ENCODE data around the gene FNIP2.
"Not testable (repeated sequence)": the region's sequence is repeated elsewhere in the genome, so short reads cannot be mapped to it uniquely, and the experiment has no call there.

The FNIP2 gene

DNA sequence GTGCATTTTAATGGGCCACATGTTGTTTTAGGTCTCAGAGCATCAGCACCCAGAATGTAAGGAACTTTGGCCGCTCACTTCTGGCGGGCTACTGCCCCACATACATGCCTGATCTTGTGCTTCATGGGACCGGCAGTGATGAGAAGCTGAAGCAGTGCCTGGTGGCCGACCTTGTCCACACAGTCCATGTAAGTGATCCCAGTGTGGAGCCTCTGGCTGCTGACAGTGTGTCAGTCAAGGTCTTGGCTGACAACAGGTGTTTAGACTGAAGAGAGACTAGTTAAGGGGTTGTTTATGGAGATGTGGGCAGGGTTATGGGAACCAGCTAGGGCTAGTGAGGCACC, 101.4 kb downstream of the FNIP2 start:
- no peak for DNase-seq (ENCODE audit: insufficient read length, low spot score)
- no peak for FAIRE-seq
- TF ChIP-seq POU2F2 (IDR thresholded peaks at IDR 0.05; ENCODE audit: low read depth, low read length), result no peak
- TF ChIP-seq POLR2AphosphoS5 (IDR thresholded peaks at IDR 0.05; ENCODE audit: low read depth, low read length), result no peak
- no peak for TF ChIP-seq POLR2A (IDR thresholded peaks at IDR 0.05; ENCODE audit: low read depth, low read length)
- no peak for TF ChIP-seq SPI1 (IDR thresholded peaks at IDR 0.05; ENCODE audit: low read depth, low read length)
- no peak for TF ChIP-seq TAF1 (IDR thresholded peaks at IDR 0.05; ENCODE audit: low read depth, low read length)
- no peak for TF ChIP-seq PAX5 (IDR thresholded peaks at IDR 0.05; ENCODE audit: insufficient read depth, low read length, severe bottlenecking)

DNA sequence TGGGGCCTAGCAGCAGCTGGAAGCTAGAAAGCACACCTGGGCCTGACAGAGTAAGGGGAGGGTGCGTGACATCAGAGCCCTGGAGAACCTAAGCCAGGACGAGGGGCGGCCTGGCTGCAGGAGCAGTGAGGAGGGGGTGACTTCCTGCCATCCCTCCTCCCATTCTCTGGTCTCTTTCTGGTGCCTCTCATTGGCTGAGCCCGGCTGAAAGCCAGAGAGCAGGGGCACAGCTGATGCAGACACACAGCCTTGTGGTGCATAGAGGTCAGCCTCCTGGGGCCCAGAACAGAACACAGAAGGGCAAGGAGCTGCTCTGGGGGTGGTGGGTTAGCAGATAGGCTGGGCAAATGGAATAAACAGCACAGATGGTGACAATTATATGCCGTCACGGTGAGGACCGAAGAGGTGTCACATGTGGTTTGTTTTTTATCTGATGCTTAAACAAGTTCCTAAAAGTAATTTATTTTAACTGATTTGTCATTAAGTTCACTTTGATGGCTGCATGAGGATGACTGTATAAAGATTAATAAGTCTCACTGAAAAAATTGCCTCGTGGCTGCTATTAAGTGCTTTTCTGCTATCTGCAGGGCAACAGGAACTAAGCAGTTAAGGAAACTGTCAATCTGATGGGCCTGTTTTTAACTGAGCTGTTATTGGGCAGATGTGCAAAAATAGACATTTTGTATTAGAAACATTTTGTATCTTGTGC, 102.0 kb downstream of the FNIP2 start:
- no peak for DNase-seq (ENCODE audit: insufficient read length, low spot score)
- no peak for FAIRE-seq
- TF ChIP-seq TAF1 (IDR thresholded peaks at IDR 0.05; ENCODE audit: low read depth, low read length), result no peak
- no peak for TF ChIP-seq POLR2A (IDR thresholded peaks at IDR 0.05; ENCODE audit: low read depth, low read length)
- TF ChIP-seq POLR2AphosphoS5 (IDR thresholded peaks at IDR 0.05; ENCODE audit: low read depth, low read length), result no peak
- TF ChIP-seq PAX5 (IDR thresholded peaks at IDR 0.05; ENCODE audit: insufficient read depth, low read length, severe bottlenecking), result no peak
- TF ChIP-seq SPI1 (IDR thresholded peaks at IDR 0.05; ENCODE audit: low read depth, low read length), result no peak
- TF ChIP-seq POU2F2 (IDR thresholded peaks at IDR 0.05; ENCODE audit: low read depth, low read length), result no peak

DNA sequence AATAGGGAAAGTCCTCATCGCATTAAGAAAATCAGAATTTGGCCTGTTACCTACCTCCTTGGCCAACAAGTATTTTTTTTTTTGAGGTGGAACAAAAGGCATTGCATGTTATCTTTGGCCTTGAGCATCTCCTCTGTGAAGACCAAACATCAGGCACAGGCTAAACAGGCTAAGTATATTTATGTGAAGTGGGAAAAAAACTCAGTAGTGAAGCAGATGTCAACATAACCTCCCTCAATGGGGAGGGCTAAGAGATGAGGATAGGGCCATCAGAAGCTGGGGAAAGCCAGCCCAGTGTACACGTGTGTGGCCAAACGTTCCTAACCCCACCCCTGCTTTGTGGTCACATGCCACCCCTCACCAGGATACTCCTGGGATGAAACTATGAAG, 102.5 kb downstream of the FNIP2 start:
- TF ChIP-seq POLR2AphosphoS5 (IDR thresholded peaks at IDR 0.05; ENCODE audit: low read depth, low read length) (no peak), SPI1 (IDR thresholded peaks at IDR 0.05; ENCODE audit: low read depth, low read length) (no peak), PAX5 (IDR thresholded peaks at IDR 0.05; ENCODE audit: insufficient read depth, low read length, severe bottlenecking) (no peak), POU2F2 (IDR thresholded peaks at IDR 0.05; ENCODE audit: low read depth, low read length) (no peak), TAF1 (IDR thresholded peaks at IDR 0.05; ENCODE audit: low read depth, low read length) (no peak), POLR2A (IDR thresholded peaks at IDR 0.05; ENCODE audit: low read depth, low read length) (no peak)
- no peak for DNase-seq (ENCODE audit: insufficient read length, low spot score)
- FAIRE-seq, result no peak

DNA sequence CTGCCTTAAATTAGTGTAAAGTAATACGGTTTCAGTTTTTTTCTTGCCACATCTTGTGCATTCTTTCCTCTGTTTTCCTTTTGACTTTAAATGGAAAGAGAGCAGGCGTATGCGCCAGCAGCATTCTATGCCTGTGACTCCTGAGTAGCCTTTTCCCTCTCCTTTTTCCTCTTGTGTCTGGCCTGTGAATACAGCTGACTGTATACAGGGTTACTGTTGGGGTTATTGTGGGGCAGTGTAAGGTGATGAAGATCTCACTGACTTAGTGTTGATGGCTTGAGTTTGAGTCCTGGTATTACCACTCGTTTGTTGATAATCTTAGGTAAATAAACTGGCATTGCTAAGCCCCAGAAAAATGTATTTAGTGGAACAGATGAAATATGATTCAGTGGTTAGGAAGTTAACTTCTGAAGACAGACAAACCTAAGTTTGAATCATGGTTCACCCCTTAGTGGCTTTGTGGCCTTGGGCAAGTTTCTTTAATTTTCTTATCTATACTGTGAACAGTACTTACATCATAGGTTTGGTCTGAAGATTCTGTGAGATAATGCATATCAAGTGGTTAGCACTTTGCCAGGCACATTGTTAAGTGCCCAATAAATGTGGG, 105.1 kb downstream of the FNIP2 start:
- TF ChIP-seq PAX5 (IDR thresholded peaks at IDR 0.05; ENCODE audit: insufficient read depth, low read length, severe bottlenecking) (no peak), SPI1 (IDR thresholded peaks at IDR 0.05; ENCODE audit: low read depth, low read length) (no peak), POU2F2 (IDR thresholded peaks at IDR 0.05; ENCODE audit: low read depth, low read length) (no peak), TAF1 (IDR thresholded peaks at IDR 0.05; ENCODE audit: low read depth, low read length) (no peak), POLR2A (IDR thresholded peaks at IDR 0.05; ENCODE audit: low read depth, low read length) (no peak), POLR2AphosphoS5 (IDR thresholded peaks at IDR 0.05; ENCODE audit: low read depth, low read length) (no peak)
- no peak for DNase-seq (ENCODE audit: insufficient read length, low spot score)
- FAIRE-seq, result no peak

DNA sequence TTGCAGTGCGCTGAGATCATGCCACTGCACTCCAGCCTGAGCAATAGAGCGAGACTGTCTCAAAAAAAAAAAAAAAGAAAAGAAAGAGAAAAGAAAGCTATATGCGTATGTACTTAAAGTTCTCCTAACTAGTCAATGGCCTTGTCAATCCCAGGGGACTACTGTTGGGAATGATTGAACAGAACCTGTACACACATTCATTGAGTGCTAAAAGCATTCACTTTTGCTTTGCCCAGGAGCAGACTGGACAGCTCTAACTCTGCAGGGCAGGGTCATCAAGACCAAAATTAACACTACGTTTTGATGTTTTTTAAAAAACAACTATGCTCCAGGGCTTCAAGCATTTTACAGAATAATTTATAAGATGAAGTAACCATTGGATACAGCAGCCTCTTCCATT, 106.2 kb downstream of the FNIP2 start:
- TF ChIP-seq POLR2A (IDR thresholded peaks at IDR 0.05; ENCODE audit: low read depth, low read length) (no peak), POU2F2 (IDR thresholded peaks at IDR 0.05; ENCODE audit: low read depth, low read length) (no peak), TAF1 (IDR thresholded peaks at IDR 0.05; ENCODE audit: low read depth, low read length) (no peak), POLR2AphosphoS5 (IDR thresholded peaks at IDR 0.05; ENCODE audit: low read depth, low read length) (no peak), PAX5 (IDR thresholded peaks at IDR 0.05; ENCODE audit: insufficient read depth, low read length, severe bottlenecking) (no peak), SPI1 (IDR thresholded peaks at IDR 0.05; ENCODE audit: low read depth, low read length) (no peak)
- DNase-seq (ENCODE audit: insufficient read length, low spot score), result no peak
- no peak for FAIRE-seq

DNA sequence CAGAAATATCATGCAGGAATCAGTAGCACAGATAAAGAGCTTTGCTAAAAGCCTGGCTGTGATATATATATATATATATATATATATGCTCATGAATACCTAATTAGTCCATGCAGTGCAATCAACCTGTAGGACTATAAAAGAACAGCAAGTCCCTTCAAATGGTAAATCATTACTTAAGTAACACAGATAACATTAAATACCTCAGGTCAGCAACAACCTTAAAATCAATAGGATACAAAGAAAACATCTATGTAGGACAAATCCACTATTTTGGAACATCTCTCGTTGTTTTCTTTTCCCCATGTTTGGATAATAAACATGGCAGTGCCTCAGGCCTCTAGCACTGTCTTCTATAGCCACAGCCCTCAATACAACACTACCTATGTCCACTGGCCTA, 106.6 kb downstream of the FNIP2 start:
- FAIRE-seq, result no peak
- no peak for DNase-seq (ENCODE audit: insufficient read length, low spot score)
- TF ChIP-seq POLR2AphosphoS5 (IDR thresholded peaks at IDR 0.05; ENCODE audit: low read depth, low read length) (no peak), PAX5 (IDR thresholded peaks at IDR 0.05; ENCODE audit: insufficient read depth, low read length, severe bottlenecking) (no peak), POLR2A (IDR thresholded peaks at IDR 0.05; ENCODE audit: low read depth, low read length) (no peak), SPI1 (IDR thresholded peaks at IDR 0.05; ENCODE audit: low read depth, low read length) (no peak), POU2F2 (IDR thresholded peaks at IDR 0.05; ENCODE audit: low read depth, low read length) (no peak), TAF1 (IDR thresholded peaks at IDR 0.05; ENCODE audit: low read depth, low read length) (no peak)

DNA sequence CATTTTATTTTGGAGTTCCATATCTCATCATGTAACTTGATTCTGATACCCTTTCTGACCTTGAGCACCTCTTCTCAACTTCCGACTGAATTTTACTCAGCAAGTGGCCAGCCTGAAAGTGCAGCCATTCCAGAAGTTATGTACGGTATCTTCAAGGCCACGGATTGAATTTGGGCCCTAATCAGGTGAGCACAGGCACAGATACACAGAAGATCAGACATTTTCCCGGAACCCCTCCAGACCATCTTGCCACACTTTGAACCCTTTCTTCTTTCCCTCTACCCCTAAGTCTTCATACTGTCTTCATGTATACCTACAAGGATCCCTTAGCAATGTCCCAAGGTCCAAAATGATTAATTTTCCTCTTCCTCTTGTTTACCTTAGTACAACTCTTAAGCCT, 108.2 kb downstream of the FNIP2 start:
- TF ChIP-seq POLR2A (IDR thresholded peaks at IDR 0.05; ENCODE audit: low read depth, low read length), result no peak
- TF ChIP-seq POLR2AphosphoS5 (IDR thresholded peaks at IDR 0.05; ENCODE audit: low read depth, low read length), result no peak
- TF ChIP-seq SPI1 (IDR thresholded peaks at IDR 0.05; ENCODE audit: low read depth, low read length), result no peak
- TF ChIP-seq PAX5 (IDR thresholded peaks at IDR 0.05; ENCODE audit: insufficient read depth, low read length, severe bottlenecking), result no peak
- TF ChIP-seq POU2F2 (IDR thresholded peaks at IDR 0.05; ENCODE audit: low read depth, low read length), result no peak
- no peak for TF ChIP-seq TAF1 (IDR thresholded peaks at IDR 0.05; ENCODE audit: low read depth, low read length)
- FAIRE-seq (no peak), DNase-seq (ENCODE audit: insufficient read length, low spot score) (no peak)

DNA sequence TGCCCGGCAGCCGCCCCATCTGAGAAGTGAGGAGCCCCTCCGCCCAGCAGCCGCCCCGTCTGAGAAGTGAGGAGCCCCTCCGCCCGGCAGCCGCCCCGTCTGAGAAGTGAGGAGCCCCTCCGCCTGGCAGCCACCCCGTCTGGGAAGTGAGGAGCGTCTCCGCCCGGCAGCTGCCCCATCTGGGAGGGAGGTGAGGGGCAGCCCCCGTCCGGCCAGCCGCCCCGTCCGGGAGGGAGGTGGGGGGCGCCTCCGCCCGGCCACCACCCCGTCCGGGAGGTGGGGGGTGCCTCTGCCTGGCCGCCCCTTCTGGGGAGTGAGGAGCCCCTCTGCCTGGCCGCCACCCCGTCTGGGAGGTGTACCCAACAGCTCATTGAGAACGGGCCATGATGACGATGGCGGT, 113.3 kb downstream of the FNIP2 start:
- DNase-seq (ENCODE audit: insufficient read length, low spot score); FAIRE-seq: not testable (repeated sequence)

DNA sequence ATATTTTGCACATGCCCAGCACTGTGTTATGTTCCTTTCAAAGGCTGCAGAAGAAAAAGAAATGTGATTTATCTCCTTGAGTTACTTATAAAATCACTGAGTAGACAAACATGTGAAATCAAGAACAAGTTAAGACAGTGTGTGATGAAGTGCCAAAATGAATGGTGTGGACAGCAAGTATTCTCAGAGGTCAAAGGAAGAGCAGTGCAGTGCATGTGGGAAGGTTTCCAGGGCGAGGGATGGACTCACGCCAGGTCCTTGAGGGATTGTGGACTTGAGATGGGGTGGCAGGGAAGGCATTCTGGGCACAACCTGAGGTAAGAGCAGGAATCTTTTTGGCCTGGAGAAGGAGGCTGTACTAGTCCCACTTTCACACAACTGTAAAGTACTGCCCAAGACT, 115.5 kb downstream of the FNIP2 start:
- TF ChIP-seq POLR2AphosphoS5 (IDR thresholded peaks at IDR 0.05; ENCODE audit: low read depth, low read length) (no peak), SPI1 (IDR thresholded peaks at IDR 0.05; ENCODE audit: low read depth, low read length) (no peak), POLR2A (IDR thresholded peaks at IDR 0.05; ENCODE audit: low read depth, low read length) (no peak), POU2F2 (IDR thresholded peaks at IDR 0.05; ENCODE audit: low read depth, low read length) (no peak), PAX5 (IDR thresholded peaks at IDR 0.05; ENCODE audit: insufficient read depth, low read length, severe bottlenecking) (no peak), TAF1 (IDR thresholded peaks at IDR 0.05; ENCODE audit: low read depth, low read length) (no peak)
- FAIRE-seq, result no peak
- DNase-seq (ENCODE audit: insufficient read length, low spot score), result no peak

DNA sequence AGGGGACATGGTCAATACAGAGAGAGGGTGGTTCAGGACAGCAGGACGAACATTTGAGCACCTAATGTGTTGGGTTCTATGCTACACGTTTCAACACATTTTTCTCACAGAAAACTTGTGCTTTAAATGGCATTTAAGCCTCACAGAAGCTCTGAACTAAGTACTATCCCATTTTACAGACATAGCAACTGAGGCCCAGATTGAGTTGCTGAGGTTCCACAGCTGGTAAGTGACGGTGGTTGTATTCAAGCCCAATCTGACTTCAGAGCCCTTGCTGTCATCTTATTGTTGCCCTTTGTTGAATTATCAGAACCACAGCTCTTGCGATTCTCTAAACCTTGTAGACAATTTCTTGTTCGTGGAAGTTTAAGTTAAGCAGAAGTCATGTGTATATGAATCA, 116.7 kb downstream of the FNIP2 start:
- DNase-seq (ENCODE audit: insufficient read length, low spot score) (no peak), FAIRE-seq (no peak)
- TF ChIP-seq PAX5 (IDR thresholded peaks at IDR 0.05; ENCODE audit: insufficient read depth, low read length, severe bottlenecking) (no peak), POLR2A (IDR thresholded peaks at IDR 0.05; ENCODE audit: low read depth, low read length) (no peak), POU2F2 (IDR thresholded peaks at IDR 0.05; ENCODE audit: low read depth, low read length) (no peak), SPI1 (IDR thresholded peaks at IDR 0.05; ENCODE audit: low read depth, low read length) (no peak), POLR2AphosphoS5 (IDR thresholded peaks at IDR 0.05; ENCODE audit: low read depth, low read length) (no peak), TAF1 (IDR thresholded peaks at IDR 0.05; ENCODE audit: low read depth, low read length) (no peak)

Data from GM12891 (cell line).